ENCODE results near the gene AMPD2.
"Not testable (repeated sequence)": the region's sequence is repeated elsewhere in the genome, so short reads cannot be mapped to it uniquely, and the experiment has no call there.

Gene AMPD2

DNA sequence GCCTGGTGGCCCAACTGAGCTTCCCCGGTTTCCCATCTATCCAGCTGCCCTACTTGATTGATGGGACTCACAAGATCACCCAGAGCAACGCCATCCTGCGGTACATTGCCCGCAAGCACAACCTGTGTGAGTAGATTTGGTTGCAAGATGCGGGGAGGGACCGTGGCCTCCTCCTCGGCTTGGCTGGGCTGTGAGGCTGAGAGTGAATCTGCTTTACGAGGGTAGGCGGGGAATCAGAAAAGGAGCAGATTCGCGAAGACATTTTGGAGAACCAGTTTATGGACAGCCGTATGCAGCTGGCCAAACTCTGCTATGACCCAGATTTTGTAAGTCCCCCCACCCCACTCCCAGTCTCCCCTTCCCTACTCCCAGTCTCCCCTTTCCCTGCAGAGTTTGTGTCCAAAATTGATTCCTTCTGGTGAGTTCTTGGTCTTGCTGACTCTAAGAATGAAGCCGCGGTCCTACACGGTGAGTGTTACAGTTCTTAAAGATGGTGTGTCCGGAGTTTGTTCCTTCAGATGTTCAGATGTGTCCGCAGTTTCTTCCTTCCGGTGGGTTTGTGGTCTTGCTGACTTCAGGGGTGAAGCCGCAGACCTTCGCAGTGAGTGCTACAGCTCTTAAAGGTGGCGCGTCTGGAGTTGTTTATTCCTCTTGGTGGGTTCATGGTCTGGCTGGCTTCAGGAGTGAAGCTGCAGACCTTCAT is 49.8 kb downstream of the AMPD2 start:
- Histone ChIP-seq H3K4me1 (peaks cover 3% of the 10 kb centered on the region; the same call in 1 of the 2 replicates), H3K27me3 (no peaks in the 10 kb centered on the region), H3K9me3 (no peaks in the 10 kb centered on the region), H3K4me3 (ENCODE audit: low read depth, low read length) (no peak overlapping the region), H3K36me3 (no peaks in the 10 kb centered on the region)
- TF ChIP-seq, protein P1, sequence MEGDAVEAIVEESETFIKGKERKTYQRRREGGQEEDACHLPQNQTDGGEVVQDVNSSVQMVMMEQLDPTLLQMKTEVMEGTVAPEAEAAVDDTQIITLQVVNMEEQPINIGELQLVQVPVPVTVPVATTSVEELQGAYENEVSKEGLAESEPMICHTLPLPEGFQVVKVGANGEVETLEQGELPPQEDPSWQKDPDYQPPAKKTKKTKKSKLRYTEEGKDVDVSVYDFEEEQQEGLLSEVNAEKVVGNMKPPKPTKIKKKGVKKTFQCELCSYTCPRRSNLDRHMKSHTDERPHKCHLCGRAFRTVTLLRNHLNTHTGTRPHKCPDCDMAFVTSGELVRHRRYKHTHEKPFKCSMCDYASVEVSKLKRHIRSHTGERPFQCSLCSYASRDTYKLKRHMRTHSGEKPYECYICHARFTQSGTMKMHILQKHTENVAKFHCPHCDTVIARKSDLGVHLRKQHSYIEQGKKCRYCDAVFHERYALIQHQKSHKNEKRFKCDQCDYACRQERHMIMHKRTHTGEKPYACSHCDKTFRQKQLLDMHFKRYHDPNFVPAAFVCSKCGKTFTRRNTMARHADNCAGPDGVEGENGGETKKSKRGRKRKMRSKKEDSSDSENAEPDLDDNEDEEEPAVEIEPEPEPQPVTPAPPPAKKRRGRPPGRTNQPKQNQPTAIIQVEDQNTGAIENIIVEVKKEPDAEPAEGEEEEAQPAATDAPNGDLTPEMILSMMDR (IDR thresholded peaks at IDR 0.05; ENCODE audit: low read depth, low read length), result no peak
- no peak for DNase-seq

DNA sequence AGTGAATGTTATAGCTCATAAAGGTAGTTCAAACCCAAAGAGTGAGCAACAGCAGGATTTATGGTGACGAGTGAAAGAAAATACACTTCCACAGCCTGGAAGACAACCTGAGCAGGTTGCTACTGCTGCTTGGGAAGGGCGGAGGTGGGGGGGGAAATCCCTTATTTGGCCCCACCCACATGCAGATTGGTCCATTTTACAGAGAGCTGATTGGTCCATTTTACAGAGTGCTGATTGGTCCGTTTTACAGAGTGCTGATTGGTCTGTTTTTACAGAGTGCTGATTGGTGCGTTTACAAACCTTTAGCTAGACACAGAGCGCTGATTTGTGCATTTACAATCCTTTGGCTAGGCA is 50.3 kb downstream of the AMPD2 start:
- not testable (repeated sequence) for H3K27me3 ChIP-seq; DNase-seq; H3K4me3 ChIP-seq (ENCODE audit: low read depth, low read length); H3K36me3 ChIP-seq; H3K4me1 ChIP-seq; H3K9me3 ChIP-seq

DNA sequence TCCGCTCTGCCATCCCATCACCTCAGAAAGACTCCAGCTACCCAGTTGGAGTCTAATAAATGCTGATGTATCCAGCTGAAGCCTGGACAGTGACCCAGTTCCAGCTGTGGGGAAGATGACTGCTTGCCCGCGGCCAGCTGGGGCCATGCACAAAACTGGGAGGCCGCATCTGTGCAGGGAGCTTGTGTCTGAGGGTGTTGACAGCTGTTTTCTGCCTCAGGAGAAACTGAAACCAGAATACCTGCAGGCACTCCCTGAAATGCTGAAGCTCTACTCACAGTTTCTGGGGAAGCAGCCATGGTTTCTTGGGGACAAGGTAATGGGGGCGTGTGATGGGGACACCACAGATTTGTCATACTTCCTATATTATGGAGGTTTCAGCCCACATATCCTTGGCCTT is 51.4 kb downstream of the AMPD2 start:
- no peak for DNase-seq
- H3K36me3 ChIP-seq, result no peaks in the 10 kb centered on the region
- peaks cover 3% of the 10 kb centered on the region; the same call in 1 of the 2 replicates for H3K4me1 ChIP-seq
- H3K27me3 ChIP-seq, result no peaks in the 10 kb centered on the region
- TF ChIP-seq, protein P1 (IDR thresholded peaks at IDR 0.05; ENCODE audit: low read depth, low read length), result no peak
- no peak overlapping the region for H3K4me3 ChIP-seq (ENCODE audit: low read depth, low read length)
- no peaks in the 10 kb centered on the region for H3K9me3 ChIP-seq

DNA sequence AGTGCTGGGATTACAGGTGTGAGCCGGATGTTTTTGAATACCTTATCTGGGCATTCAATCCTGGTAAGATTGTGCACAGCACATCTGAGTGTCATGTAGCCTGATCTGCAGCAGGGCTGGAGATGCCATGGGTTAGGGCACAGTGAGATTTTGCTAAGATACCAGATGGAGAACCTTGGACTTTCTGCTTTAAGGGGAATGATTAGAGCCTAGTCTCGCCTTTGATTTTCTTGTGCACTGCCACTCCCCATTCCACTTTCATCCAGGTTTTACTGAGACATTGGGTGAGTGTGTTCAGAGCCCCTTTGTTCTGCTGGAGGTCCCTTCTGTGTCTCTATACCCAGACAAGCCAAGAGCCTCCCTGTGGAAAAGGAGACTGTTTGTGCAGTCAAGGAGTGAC is 54.2 kb downstream of the AMPD2 start:
- H3K27me3 ChIP-seq; H3K4me3 ChIP-seq (ENCODE audit: low read depth, low read length); H3K9me3 ChIP-seq; H3K4me1 ChIP-seq; H3K36me3 ChIP-seq; DNase-seq: not testable (repeated sequence)

DNA sequence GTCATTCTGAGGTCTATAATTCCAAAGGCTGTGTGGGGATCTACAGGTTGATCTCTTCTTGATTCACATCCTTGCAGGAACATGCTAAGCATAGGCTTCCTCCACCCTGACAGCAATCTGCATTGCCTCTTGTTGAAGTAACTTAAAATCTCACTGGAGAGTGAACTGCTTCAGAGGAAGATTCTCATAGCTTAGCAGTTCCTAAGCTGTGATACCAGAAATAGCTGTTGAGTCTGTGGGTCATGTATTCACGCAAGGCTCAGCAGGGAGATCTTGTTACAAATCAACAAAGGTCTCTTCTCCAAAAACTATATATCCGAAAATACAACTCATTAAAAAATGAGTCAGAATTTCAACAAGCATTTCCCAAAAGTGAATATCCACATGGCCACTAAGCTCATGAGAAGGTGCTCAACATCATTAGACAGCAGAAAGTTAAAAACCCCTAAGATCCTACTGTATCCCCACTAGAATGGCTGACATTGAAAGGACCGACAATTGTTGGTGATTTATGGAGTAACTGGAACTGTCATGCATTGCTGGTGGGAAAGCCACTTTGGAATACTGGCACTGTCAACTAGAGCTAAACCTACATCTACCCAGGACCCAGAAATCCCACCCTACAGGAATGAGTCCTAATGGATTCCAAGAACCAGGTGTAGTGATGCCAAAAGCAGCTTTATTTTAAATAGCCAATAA is 57.2 kb downstream of the AMPD2 start:
- H3K4me3 ChIP-seq (ENCODE audit: low read depth, low read length); H3K36me3 ChIP-seq; H3K27me3 ChIP-seq; DNase-seq; H3K4me1 ChIP-seq; H3K9me3 ChIP-seq: not testable (repeated sequence)

DNA sequence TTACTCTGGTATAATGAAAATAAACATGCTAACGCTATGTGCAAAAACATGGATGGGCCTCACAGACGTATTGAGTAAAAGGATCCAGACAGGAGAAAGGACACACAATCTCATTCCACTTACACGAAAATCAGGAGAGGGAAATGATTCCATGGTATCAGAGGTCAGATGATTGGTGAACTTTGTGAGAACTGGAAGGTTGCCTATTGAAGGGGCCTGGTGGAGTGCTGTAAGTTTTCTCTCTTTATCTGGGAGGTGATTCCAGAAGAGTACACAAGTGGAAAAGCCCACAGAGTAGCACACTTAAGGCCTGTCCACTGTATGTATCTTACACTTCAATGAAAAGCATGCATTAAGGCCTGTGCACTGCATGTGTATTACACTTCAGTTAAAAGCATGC is 57.8 kb downstream of the AMPD2 start:
- Histone ChIP-seq H3K4me3 (ENCODE audit: low read depth, low read length) (no peak overlapping the region), H3K27me3 (no peaks in the 10 kb centered on the region), H3K36me3 (no peaks in the 10 kb centered on the region), H3K4me1 (no peaks in the 10 kb centered on the region), H3K9me3 (no peaks in the 10 kb centered on the region)
- TF ChIP-seq, protein P1 (IDR thresholded peaks at IDR 0.05; ENCODE audit: low read depth, low read length), result no peak
- no peak for DNase-seq

DNA sequence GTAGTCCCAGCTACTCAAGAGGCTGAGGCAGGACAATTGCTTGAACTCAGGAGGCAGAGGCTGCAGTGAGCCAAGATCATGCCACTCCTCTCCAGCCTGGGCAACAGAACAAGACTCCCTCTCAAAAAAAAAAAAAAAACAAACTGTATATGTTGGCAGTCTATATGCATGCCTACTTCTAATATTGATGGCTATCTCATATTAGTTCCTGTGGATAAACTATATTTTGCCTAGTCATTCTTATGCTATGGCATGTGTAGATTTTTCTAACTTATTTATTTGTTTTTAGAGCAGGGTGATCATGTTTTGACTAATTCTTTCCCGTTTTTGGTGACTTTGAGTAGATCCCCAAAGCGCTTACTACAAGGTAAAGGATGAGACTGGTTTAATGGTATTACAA is 59.0 kb downstream of the AMPD2 start:
- H3K9me3 ChIP-seq; H3K27me3 ChIP-seq; H3K4me3 ChIP-seq (ENCODE audit: low read depth, low read length); H3K36me3 ChIP-seq; H3K4me1 ChIP-seq; DNase-seq: not testable (repeated sequence)

Data from BE2C (cell line).